HG03060 (cell line): ENCODE data around the gene ARMH2.
A peak's percentile ranks its signal among the peaks of the same experiment; 100 is the strongest.
"Not testable (repeated sequence)": the region's sequence is repeated elsewhere in the genome, so short reads cannot be mapped to it uniquely, and the experiment has no call there.

ENCODE experiments used
- ATAC-seq: cut with Tn5 transposase; IDR thresholded peaks from one replicate; pipeline ENCODE4 v1.9.1; 2021; ENCODE audit warnings: low read depth, moderate number of reproducible peaks; ENCODE audit not compliant: unreplicated experiment

The ARMH2 gene

GRCh38 chr6:24766680-24767462 lies 31.8 kb downstream of the ARMH2 start:
- ATAC-seq = peak; percentile 57

GRCh38 chr6:24765968-24766367 lies 32.7 kb downstream of the ARMH2 start:
- ATAC-seq = not testable (repeated sequence)

GRCh38 chr6:24764833-24765828 lies 33.6 kb downstream of the ARMH2 start:
- not testable (repeated sequence) for ATAC-seq

GRCh38 chr6:24763578-24763977 lies 35.1 kb downstream of the ARMH2 start:
- no peak for ATAC-seq

GRCh38 chr6:24761851-24762250 lies 36.9 kb downstream of the ARMH2 start:
- ATAC-seq = no peak

GRCh38 chr6:24761193-24761835 lies 37.4 kb downstream of the ARMH2 start:
- no peak for ATAC-seq

- no peak for ATAC-seq
These were observed 38.5 kb downstream of the ARMH2 start for GRCh38 chr6:24760210-24760609.

GRCh38 chr6:24759718-24760117 lies 39.0 kb downstream of the ARMH2 start:
- no peak for ATAC-seq

- ATAC-seq = no peak
These were observed 41.1 kb downstream of the ARMH2 start for GRCh38 chr6:24757611-24758010.

GRCh38 chr6:24755279-24755678 lies 43.4 kb downstream of the ARMH2 start:
- ATAC-seq = no peak

- ATAC-seq = not testable (repeated sequence)
These were observed 44.3 kb downstream of the ARMH2 start for GRCh38 chr6:24754378-24754777.

GRCh38 chr6:24753545-24753944 lies 45.2 kb downstream of the ARMH2 start:
- no peak for ATAC-seq

GRCh38 chr6:24752917-24753492 lies 45.7 kb downstream of the ARMH2 start:
- ATAC-seq = no peak

- ATAC-seq = no peak
These were observed 46.2 kb downstream of the ARMH2 start for GRCh38 chr6:24752503-24752902.

GRCh38 chr6:24750878-24751277 lies 47.8 kb downstream of the ARMH2 start:
- not testable (repeated sequence) for ATAC-seq

GRCh38 chr6:24749297-24749696 lies 49.4 kb downstream of the ARMH2 start:
- no peak for ATAC-seq
